HL-60/S4 (cell line): ENCODE results near the gene SEC22C.

Source experiments
- in situ Hi-C: fragments of 300-500 bp; cut with MboI; formaldehyde crosslinking; loops from 2 replicates; pipeline ENCODE4 v1.14.3; 2022; ENCODE audit warnings: low sequenced_read_pairs

The SEC22C gene

DNA sequence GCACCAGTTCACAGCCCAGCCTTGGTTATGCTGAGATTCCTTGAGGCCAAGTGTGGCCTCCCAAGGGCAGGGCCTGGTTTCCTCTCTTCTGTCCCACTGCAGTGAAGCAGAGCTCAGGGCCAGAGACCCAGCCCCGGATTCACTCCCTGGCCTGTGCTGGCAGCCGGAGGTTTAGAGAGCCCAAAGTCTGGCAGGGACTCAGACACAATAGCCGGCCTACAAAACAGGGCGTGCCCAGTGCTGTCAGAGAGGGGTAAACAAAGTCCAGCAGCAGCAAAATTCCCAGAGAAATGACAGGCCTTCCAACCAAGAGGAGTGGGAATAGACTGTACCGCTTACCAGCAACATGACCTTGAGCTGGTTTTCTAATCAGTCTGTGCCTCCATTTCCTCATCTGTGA, 65.3 kb downstream of the SEC22C start:
- in situ Hi-C loops: no loop called here

DNA sequence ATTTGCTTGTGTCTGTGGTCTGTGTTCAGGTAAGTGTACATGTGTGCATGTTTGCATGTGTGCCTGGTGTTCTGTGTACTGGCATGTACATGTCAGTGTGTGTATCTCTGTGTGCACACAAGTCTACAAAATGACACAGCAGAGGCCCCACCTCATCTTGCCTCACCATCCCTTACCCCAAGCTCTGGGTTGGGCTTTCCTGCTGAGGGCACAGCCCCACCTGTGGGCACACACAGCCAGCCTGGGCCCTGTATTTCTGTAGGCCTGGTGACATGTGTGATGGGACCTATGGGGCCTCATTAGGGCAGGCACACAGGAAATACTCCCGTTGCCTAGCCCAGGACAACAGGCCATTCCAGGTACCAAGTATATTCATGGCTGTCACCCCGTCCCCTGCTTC, 65.8 kb downstream of the SEC22C start:
- in situ Hi-C loops: no loop called here

DNA sequence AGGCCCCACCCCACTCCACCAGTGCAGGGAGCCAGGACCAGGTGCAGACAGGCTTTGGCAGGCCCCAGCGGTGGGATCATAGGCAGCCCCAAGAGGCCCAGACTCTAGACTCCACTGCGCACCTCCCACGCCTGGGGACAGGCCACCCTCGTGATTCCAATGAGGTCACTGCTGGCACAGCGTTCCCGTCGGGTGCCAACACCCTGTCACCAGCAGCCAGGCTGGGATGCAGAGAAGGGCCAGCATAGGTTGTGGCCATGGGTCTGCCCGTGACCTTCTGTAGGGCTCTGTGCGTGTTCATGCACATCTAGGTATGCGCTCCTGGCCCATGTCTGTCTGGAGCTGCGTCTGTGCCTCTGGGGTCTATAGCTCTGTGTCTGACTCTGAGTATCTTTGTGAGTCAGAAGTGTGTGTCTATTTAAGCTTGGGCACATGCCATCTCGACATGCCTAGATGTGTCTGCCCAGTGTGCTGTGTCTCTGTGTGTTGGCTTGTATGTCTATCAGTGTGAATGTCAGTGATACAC, 66.3 kb downstream of the SEC22C start:
- in situ Hi-C loops: no loop called here

DNA sequence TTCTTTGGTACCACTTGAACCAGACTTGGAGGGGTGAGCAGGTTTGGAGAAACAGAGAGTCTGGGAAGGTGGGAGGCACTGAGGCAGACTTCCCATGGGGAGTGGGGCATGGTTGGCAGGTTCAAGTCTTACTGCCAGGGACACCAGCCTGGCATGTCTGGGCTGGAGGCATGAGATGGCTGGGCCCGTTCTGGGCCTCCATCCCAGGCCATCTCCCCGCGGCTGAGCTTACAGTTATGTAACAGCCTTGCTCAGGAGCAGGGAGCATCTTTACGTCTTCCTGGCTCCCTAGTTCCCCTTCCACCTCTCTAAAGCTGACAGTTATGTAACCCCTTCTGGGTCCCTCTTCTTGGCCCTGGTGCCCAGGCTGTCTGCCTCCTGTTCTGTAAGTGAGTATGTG, 66.9 kb downstream of the SEC22C start:
- in situ Hi-C loops: no loop called here

DNA sequence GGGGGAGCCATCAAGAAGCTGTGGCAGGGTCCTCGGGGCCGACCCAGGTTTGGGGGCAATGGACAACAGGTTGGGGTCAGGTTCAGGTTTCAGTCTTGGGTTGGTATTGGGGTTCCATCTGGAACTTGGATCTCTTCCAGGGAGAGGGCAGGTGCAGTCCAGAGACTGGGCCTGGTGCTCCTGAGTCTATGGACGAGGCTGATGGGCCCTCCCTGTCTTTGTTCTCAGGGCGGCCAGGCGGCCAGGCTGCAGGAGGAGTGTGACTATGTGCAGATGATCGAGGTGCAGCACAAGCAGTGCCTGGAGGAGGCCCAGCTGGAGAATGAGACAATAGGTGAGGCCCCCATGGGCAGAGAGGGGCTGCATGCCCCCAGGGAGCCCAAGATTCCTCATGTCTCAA, 68.2 kb downstream of the SEC22C start:
- in situ Hi-C loops: no loop called here

DNA sequence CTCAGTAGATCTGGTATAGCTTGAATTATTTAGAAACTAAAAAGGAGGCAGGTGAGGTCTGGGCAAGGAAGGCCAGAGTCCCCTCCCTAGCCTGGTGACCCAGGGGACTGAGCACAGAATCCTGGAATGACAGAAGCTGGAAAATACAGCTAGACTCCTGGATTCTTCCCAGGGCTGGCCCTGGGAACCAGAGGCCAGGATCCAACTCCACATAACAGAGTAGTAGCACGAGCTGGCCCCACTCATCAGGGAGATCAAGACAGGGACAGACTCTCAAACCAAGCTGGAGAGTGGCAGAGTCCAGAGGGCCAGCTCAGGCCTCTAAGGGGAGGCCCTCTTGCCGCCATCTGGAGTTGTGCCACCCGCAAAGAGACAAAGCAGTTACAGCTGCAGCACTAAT, 68.6 kb downstream of the SEC22C start:
- in situ Hi-C loops: no loop called here

DNA sequence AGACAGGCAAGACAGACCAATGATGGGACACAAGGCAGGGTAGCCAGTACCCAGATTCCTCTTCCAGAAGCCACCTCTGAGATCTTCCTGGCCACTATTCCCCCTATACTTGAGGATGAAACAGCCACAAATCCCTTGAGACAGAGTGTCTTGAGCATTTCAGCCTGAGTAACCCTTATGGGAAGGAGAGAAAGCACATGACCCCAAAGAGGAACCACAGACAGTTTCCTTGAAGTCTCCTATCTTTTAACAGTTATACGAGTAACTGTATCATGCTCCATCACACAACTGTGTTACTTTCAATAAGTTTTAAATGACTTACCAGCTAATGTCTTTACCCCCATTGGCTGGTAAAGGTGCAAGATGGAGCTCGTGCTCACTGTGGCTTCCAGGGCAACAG, 70.0 kb downstream of the SEC22C start:
- in situ Hi-C loops: no loop called here

DNA sequence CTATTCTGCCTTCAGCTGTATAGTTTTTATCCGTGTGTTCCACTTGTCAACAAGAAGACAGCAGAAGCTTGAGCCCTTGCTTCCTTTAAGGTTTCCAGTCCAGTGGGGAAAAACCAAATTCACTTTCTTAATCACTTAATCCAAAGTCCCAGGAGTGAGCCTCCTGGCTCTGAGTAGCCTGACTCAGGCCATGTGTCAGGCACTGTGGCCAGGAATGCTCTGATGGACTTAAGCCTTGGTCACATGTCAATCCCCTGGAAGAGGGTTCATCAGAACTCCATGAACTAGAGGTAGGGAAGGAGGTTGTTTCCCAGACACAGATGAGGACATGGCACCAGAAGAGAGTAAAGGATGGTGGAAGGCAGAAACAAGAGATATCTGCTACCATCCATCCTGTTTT, 70.6 kb downstream of the SEC22C start:
- in situ Hi-C loops: no loop called here

DNA sequence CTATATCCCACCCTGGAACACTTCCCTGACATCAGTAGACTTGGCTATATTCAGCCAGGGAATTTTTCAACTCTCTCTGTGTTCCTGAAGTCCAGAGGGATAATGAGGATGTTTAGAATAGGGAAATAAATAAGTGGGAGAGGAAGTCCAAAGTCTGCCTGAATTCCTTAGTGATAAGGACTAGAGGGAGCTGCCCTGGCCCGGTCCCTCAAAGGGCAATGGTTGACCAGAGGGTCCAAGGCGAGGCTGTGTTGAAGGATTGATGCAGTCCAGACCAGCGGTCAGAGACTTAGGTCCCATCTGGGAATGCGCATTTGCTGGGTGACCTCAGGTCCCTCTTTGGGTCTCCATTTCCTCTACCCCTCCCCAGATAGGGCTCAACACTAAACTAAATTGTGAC, 71.4 kb downstream of the SEC22C start:
- in situ Hi-C loops: no loop called here

DNA sequence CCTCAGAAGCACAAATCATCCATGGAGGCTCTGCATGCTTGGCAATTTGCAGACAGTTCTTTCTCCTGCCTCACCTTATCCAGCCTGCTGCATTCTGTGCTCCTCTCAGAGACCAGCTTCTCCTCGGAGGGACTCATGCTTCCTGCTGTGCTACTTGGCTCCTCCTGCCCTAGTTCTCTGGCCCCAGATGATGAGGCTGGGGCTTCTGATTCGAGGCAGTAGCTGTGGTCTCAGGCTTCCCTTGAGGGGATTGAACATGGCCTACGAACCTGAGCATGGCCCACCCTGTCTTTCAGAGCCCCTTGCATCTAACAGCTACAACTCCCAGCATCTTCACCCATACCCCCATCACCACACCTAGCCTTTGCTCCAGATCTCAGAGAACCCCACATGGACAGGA, 72.7 kb downstream of the SEC22C start:
- in situ Hi-C loops: no loop called here

DNA sequence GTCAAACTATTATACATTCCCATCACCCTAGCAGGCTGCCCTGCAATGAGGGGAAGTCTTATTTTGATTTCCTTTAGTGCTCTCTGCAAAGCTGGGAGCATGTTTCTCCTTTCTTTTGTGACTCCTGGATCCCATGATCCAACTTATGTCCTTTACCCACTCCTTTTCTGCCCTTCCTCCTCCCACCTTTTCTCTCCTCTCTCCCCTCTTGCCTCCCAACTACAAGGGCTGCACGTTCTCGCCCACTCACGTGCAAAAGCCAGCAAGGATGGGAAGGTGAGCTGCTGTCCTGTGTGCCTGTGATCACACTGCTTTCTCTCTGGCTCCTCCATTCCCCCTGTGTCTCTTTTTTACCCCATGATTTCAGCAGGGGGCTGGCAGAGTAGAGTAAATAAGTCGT, 73.2 kb downstream of the SEC22C start:
- in situ Hi-C loops: no loop called here

DNA sequence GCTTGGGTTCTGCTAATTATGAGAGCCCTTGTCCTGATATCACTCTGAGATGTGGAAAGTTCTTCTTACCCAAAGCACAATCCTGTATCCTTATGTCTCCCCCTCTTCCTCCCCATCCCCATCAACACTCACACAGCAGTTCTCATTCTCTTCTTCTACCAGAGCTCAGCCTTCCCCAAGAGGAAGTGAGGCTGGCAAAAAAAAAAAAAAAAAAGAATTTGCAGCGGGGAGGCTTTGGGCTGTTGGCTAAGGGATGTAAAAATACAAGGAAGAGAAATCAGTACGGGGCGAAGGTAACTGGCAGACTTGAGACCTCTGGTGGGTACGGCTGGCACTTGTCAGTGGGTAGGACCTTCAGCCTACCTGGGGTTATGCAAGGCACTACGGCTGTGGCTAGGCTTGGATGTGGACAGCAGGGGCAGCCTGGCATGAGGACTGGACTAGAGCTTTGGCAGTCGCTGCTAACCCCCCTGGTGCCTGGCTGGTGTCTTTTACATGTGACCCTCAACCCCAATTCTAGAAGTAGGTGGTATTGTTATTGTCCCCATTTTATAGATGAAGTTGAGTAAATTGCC, 73.9 kb downstream of the SEC22C start:
- in situ Hi-C loops: no loop called here

DNA sequence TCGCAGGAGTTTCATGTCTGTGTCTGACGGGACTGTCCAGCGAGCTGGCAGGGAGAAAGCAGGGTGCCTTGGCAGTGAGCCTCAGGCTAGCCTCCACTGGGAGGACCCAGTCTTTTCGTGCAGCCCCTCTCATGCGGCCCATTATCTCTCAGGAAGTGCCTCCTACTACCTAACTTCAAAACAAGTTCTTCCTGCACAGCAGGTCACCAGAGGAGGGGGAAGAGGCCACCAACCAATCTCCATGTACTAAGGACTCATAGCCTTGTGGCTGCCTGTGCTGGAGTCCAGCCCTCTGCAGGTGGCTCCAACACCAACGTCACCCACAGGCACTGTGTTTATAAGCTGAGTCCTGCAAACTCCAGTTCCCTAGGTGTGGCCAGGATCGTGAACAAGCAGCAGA, 74.5 kb downstream of the SEC22C start:
- in situ Hi-C loops: no loop called here

DNA sequence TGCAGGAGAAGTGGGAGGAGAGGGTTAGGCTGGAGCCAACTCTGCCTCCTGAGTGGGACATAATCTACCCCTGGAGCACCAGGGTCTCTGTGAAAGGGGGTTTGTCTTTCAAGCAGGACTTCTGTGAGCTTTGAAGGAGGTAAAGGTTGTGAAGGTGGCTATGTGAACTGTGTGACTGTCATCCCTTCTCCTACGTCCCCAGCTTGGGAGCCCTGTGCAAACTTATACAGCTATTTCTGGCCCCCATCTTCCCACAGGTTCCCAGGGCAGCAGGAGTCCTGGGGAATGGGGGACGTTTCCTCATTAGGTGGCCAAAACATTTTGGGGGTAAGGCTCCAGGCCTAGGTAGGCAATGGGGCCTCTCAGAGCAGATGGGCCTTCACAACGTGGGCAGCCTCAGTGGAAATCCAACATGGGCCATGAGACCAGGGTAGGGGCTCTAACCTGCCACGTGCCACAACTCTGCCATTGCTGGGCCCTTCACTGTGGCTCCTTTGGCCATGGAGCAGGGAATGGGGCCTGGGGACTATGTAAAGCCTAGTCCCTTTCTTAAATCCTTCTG, 75.8 kb downstream of the SEC22C start:
- in situ Hi-C loops: no loop called here

DNA sequence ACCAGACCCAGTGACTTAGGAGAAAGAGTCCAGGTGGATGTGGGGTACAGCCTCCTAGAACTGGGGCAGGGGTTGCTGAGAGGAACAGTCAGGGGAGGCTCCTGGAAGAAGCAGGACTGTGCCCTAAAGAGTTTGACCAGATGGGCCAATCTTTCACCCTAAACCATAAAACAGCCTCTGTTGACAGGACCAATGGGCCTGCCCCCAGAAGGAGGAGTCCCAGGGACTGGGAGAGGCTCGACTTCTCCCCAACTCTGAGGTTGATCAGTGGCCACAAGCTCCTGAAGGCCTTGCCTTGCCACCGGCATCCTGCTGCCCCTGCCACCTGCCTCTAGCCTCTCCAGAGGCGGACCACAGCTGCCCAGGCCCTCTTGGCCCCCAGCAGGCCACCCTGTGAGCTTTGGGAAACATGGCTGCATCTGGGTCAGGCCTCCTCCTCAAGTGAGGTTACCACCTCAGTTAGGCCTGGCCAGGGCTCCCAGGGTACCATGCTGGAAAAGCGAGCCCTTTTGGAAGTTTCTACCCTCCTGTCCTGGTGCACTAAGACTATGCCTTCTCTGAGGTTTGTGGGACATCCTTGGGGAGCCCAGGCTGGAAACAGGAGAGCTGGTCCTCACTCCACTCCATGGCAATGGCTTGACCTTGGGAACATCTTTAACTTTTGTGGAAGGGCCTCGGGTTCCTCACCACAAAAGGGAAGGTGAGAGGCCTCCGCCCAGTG, 76.5 kb downstream of the SEC22C start:
- in situ Hi-C loops: no loop called here

DNA sequence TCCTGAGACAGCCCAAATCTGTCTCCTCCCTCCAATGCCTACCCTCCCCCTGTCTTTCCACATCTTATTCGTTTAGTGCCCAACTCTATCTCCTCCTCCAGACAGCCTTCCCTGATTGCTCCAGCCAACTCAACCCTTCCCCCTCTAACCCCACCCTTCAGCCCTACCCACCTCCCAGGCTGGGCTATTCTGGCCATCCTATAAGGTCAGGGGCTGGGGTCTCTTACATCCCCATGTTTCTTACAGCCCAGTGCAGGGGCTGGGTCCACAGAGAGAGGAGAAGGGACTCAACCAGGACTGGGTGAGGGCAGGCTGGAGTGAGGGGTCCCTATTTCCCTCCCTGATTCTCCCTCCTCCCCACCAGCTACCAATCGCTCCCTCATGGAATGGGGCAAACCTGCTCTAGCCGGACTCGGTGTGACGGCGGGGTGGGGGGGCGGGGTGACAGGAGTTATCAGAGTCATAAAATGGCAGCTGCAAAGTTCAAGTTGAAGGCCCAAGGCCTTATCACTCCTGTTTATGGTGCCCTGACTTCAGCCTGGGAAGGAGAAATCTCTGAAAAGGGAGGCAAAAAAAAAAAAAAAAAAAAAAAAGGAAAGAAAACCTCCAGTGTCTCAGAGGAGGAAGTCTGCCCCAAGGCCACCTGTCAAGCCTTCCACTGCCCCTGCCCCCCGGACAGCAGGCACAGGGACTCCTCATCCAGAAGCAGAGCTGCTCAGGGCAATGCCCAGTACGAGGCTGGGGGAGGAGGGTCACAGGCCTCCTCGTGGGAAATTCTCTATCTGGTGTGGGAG, 77.2 kb downstream of the SEC22C start:
- in situ Hi-C loops: no loop called here

DNA sequence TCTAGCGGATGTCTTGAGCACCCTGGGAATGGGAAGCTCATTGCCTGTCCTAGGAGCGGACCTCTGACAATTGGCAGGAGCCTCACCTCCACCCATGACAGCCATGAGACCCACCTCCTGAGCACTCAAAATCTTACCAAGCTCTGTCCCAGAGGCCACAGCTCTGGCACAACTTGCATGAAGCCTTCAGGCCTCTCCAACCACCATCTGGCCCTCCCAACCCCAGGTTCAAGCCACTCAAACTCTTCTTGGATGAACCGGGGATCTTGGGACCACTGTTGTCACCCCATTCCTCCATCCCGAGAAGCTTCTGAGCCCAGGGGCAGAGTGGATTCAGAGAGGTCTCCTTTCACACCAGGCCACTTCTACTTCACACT, 77.8 kb downstream of the SEC22C start:
- in situ Hi-C loops: no loop called here

DNA sequence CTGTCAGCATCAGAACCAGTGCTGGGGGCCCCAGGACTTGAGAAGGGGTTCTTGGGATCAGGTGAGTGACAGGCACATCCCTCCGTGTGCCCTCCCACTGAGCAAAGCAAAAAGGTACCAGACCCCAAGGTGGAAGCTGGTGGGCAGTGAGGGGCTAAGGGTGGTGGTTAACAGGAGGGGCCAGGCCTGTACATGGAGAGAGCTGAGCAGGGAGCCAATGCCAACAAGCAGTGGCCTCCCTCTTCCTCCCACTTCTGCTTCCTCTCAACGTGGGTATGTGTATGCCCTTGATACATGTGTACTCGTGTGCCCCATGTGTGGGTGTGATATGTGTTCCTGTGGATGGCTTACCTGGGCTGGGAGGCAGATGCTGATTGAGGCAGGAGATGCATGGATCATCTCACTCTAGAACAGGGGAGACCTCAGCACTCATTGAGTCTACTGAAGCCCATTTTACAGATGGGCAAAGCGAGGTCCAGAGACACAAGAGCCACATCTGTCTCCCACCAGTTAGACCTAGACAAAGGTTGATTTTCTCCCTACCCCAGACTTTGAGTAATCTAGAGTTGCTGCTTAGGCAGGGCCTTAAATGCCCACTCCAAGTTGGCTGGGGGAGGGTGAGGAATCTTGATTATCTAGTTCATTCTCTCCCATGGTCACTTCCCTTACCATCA, 78.4 kb downstream of the SEC22C start:
- in situ Hi-C loops: no loop called here

DNA sequence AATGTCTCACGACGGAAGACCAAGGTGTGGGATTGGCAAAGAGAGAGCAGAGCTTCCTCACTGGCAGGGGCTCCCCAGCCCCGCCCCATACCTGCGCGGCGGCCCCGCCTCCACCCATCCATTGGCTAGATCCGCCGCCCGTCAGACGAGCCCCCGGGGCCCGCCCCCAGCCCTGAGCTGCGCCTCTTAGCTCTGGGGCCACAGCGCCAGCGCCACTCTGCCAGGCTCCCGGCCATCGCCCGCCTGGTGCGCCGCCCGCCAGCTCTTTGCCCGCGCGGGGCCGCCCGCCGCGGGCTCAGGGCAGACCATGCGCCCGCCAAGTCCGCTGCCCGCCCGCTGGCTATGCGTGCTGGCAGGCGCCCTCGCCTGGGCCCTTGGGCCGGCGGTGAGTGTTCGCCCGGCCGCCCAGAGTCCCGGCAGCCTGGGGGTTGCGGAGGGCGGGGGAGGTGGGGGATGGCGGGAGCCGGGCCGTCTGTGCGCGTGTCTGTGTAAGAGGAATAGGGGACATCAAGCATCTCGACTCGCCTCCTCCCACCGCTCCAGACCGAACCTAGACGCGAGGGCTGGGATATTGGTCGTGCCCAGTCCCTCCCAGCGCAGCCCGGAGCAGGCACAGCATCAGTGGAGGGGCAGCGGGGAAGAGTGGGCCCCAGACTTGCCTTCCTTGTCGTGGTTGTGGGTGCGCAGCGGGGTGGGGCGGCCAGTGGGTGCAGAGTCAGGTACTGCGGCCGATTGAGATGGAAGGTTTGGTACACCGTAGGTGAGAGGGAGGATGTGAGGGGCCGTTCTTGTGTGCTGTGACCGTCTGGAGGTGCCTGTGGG, 79.1 kb downstream of the SEC22C start, which contains the start of gene VIPR1:
Gene VIPR1, plus strand, starts transcription at position 215 of the 822 bp plus-strand sequence. Its CDS starts 93 bp downstream, at position 308.
- in situ Hi-C loops: no loop called here
